B cell (primary cell): ENCODE data around the gene GPBP1L1.

Experiments used
- CTCF ChIP-seq: fragments of 200-600 bp; IDR thresholded peaks from one replicate; pipeline ENCODE4 v1.8.0; 2022; ENCODE audit warnings: antibody characterized with exemption, mild to moderate bottlenecking
- EZH2 ChIP-seq: IDR thresholded peaks from 2 replicates; pipeline ENCODE4 v1.6.1; 2012; ENCODE audit warnings: borderline replicate concordance, low read depth, mild to moderate bottlenecking, moderate library complexity, low read length; ENCODE audit not compliant: insufficient read depth, poor library complexity, severe bottlenecking

GRCh38 chr1:45656573-45657226 is 29.6 kb downstream of the GPBP1L1 start:
- TF ChIP-seq CTCF (no peak), EZH2 (no peak)
